OCI-LY1 (cell line): ENCODE results near the gene TNC.

ENCODE experiments used
- H2AFZ ChIP-seq: fragments of 200-600 bp; sonication (generic), shearing (Covaris generic); 2 replicates; pipeline ENCODE4 v1.6.0; 2014; ENCODE audit warnings: antibody characterized with exemption, mild to moderate bottlenecking, low read length
- H3F3A ChIP-seq: fragments of 200-600 bp; sonication (generic), shearing (Covaris generic); 2 replicates; pipeline ENCODE4 v1.6.0; 2014; ENCODE audit warnings: mild to moderate bottlenecking, antibody characterized with exemption, low read length, moderate library complexity; ENCODE audit not compliant: insufficient read depth
- H3K27ac ChIP-seq: fragments of 200-600 bp; sonication (generic); 2 replicates; pipeline ENCODE4 v1.5.1; 2014; ENCODE audit warnings: low read length, mixed run types, mild to moderate bottlenecking, low read depth; ENCODE audit not compliant: poor library complexity, severe bottlenecking
- H3K27me3 ChIP-seq: fragments of 200-600 bp; sonication (generic); 2 replicates; pipeline ENCODE4 v1.6.0; 2014; ENCODE audit warnings: antibody characterized with exemption, mild to moderate bottlenecking, low read length, moderate library complexity; ENCODE audit not compliant: insufficient read depth
- H3K36me3 ChIP-seq: fragments of 200-600 bp; sonication (generic); 2 replicates; pipeline ENCODE4 v1.6.1; 2014; ENCODE audit warnings: mild to moderate bottlenecking, antibody characterized with exemption, low read length, moderate library complexity, mixed read lengths; ENCODE audit not compliant: insufficient read depth
- H3K4me1 ChIP-seq: fragments of 200-600 bp; sonication (generic); 2 replicates; pipeline ENCODE4 v1.5.1; 2014; ENCODE audit warnings: mild to moderate bottlenecking, low read length, moderate library complexity; ENCODE audit not compliant: insufficient read depth, severe bottlenecking
- H3K4me2 ChIP-seq: fragments of 200-600 bp; sonication (generic), shearing (Covaris generic); 2 replicates; pipeline ENCODE4 v1.6.1; 2014; ENCODE audit warnings: low read length
- H3K4me3 ChIP-seq: fragments of 200-600 bp; sonication (generic); 2 replicates; pipeline ENCODE4 v1.5.1; 2014; ENCODE audit warnings: low read length, low read depth, mild to moderate bottlenecking, mixed read lengths; ENCODE audit not compliant: poor library complexity, severe bottlenecking
- H3K79me2 ChIP-seq: fragments of 200-600 bp; shearing (Covaris generic); 2 replicates; pipeline ENCODE4 v1.6.1; 2016; ENCODE audit warnings: mixed run types, low read length, mixed read lengths; ENCODE audit not compliant: insufficient read depth
- H3K9ac ChIP-seq: fragments of 200-600 bp; sonication (generic), shearing (Covaris generic); 2 replicates; pipeline ENCODE4 v1.6.1; 2014; ENCODE audit warnings: mild to moderate bottlenecking, low read length, mixed read lengths
- H3K9me2 ChIP-seq: fragments of 200-600 bp; sonication (generic), shearing (Covaris generic); 2 replicates; pipeline ENCODE4 v1.6.1; 2014; ENCODE audit warnings: low read depth, mild to moderate bottlenecking, low read length, mixed read lengths
- H3K9me3 ChIP-seq: fragments of 200-600 bp; shearing (Covaris generic); 2 replicates; pipeline ENCODE4 v1.6.1; 2014; ENCODE audit warnings: low read length, mixed read lengths
- H4K20me1 ChIP-seq: fragments of 200-600 bp; sonication (generic), shearing (Covaris generic); 2 replicates; pipeline ENCODE4 v1.6.0; 2016; ENCODE audit warnings: mild to moderate bottlenecking, low read length; ENCODE audit not compliant: insufficient read depth
- CTCF ChIP-seq: fragments of 200-600 bp; sonication (generic), shearing (Covaris generic); IDR thresholded peaks from 2 replicates; pipeline ENCODE4 v1.5.1; 2017; ENCODE audit warnings: mild to moderate bottlenecking, antibody characterized with exemption, low read length, moderate library complexity, mixed read lengths
- EZH2 ChIP-seq: fragments of 200-600 bp; sonication (generic), shearing (Covaris generic); IDR thresholded peaks from 2 replicates; pipeline ENCODE4 v1.8.0; 2017; ENCODE audit warnings: borderline replicate concordance, mixed run types, mild to moderate bottlenecking, antibody characterized with exemption, low read length, moderate library complexity, mixed read lengths

The TNC gene

GRCh38 chr9:115164511-115164974 is 46.6 kb upstream of the TNC start:
- H3K27me3 ChIP-seq, result no peaks in the 10 kb centered on the region
- H3K9ac ChIP-seq, result no peak overlapping the region
- no peaks in the 10 kb centered on the region for H3K36me3 ChIP-seq
- H3K4me3 ChIP-seq, result no peak overlapping the region
- no peaks in the 10 kb centered on the region for H3K9me2 ChIP-seq
- no peaks in the 10 kb centered on the region for H3F3A ChIP-seq
- no peaks in the 10 kb centered on the region for H4K20me1 ChIP-seq
- H3K9me3 ChIP-seq, result no peaks in the 10 kb centered on the region
- H3K79me2 ChIP-seq, result no peaks in the 10 kb centered on the region
- H3K27ac ChIP-seq, result no peak overlapping the region
- no peak overlapping the region for H2AFZ ChIP-seq
- TF ChIP-seq EZH2 (no peak), CTCF (no peak)
- H3K4me2 ChIP-seq, result no peak overlapping the region
- no peaks in the 10 kb centered on the region for H3K4me1 ChIP-seq

- Histone ChIP-seq H3K9me3 (no peaks in the 10 kb centered on the region), H4K20me1 (no peaks in the 10 kb centered on the region), H3K4me1 (no peaks in the 10 kb centered on the region), H3K4me2 (no peak overlapping the region), H3K36me3 (no peaks in the 10 kb centered on the region), H3K4me3 (no peak overlapping the region), H3K9ac (no peak overlapping the region), H3K79me2 (no peaks in the 10 kb centered on the region), H3F3A (no peaks in the 10 kb centered on the region), H2AFZ (no peak overlapping the region), H3K27me3 (no peaks in the 10 kb centered on the region), H3K9me2 (no peaks in the 10 kb centered on the region), H3K27ac (no peak overlapping the region)
- TF ChIP-seq CTCF (no peak), EZH2 (no peak)
These were observed 45.0 kb upstream of the TNC start for GRCh38 chr9:115162946-115163345.

GRCh38 chr9:115161446-115161845 is 43.5 kb upstream of the TNC start:
- Histone ChIP-seq H3K4me2 (no peak overlapping the region), H3K9ac (no peak overlapping the region), H3K9me2 (no peaks in the 10 kb centered on the region), H2AFZ (no peak overlapping the region), H3K27me3 (no peaks in the 10 kb centered on the region), H3K27ac (no peak overlapping the region), H3F3A (no peaks in the 10 kb centered on the region), H4K20me1 (no peaks in the 10 kb centered on the region), H3K4me3 (no peak overlapping the region), H3K4me1 (no peaks in the 10 kb centered on the region), H3K79me2 (no peaks in the 10 kb centered on the region), H3K9me3 (no peaks in the 10 kb centered on the region), H3K36me3 (no peaks in the 10 kb centered on the region)
- TF ChIP-seq CTCF, result no peak
- no peak for TF ChIP-seq EZH2
